Umbilical cord (tissue), 2 donors: ENCODE measurements around the gene HBG2. TPM values are rescaled to one million over a fixed set of nuclear protein-coding genes. Genes with fewer than 3 reads are reported as not detected.
"Not testable (repeated sequence)": the region's sequence is repeated elsewhere in the genome, so short reads cannot be mapped to it uniquely, and the experiment has no call there.

Experiments used
- DNase-seq: peaks from one replicate; pipeline ENCODE4 v3.0.0-alpha.2; 2015; ENCODE audit warnings: low spot score
- total RNA-seq: library from RNA; depleted of rRNA; stranded (reverse); fragments of >200 nt; gene quantifications from one replicate; pipeline ENCODE4 v1.2.3, GENCODE V29; 2014; ENCODE audit warnings: low replicate concordance; ENCODE audit not compliant: insufficient read depth

HBG2 gene
- total RNA-seq, 1 donor from 2014 or later = 9,844 TPM

- DNase-seq = no peak
Measured at GRCh38 chr11:5250543-5251204, 3.9 kb downstream of the HBG2 start.

GRCh38 chr11:5249807-5250396 lies 4.7 kb downstream of the HBG2 start, which contains the start of gene HBG1:
TSS of gene HBG1 (minus strand) at chr11:5249857. CDS start at chr11:5249804, 53 bp downstream.
- DNase-seq = peak; percentile 52

- not testable (repeated sequence) for DNase-seq
Measured at GRCh38 chr11:5248498-5248897, 6.1 kb downstream of the HBG2 start.

GRCh38 chr11:5247472-5248192 lies 6.9 kb downstream of the HBG2 start:
- no peak for DNase-seq

- DNase-seq = no peak
Measured at GRCh38 chr11:5246772-5247471, 7.7 kb downstream of the HBG2 start.

GRCh38 chr11:5245155-5245554 lies 9.4 kb downstream of the HBG2 start:
- no peak for DNase-seq

GRCh38 chr11:5243816-5244180 lies 10.8 kb downstream of the HBG2 start:
- no peak for DNase-seq

GRCh38 chr11:5242933-5243815 lies 11.4 kb downstream of the HBG2 start:
- no peak for DNase-seq

GRCh38 chr11:5242208-5242607 lies 12.4 kb downstream of the HBG2 start:
- no peak for DNase-seq

- no peak for DNase-seq
Measured at GRCh38 chr11:5241458-5241857, 13.1 kb downstream of the HBG2 start.

- no peak for DNase-seq
Measured at GRCh38 chr11:5240458-5240857, 14.1 kb downstream of the HBG2 start.

GRCh38 chr11:5240056-5240455 lies 14.5 kb downstream of the HBG2 start:
- no peak for DNase-seq

GRCh38 chr11:5239046-5239445 lies 15.5 kb downstream of the HBG2 start:
- no peak for DNase-seq

- DNase-seq = no peak
Measured at GRCh38 chr11:5238486-5238885, 16.1 kb downstream of the HBG2 start.

- DNase-seq = no peak
Measured at GRCh38 chr11:5237420-5237819, 17.2 kb downstream of the HBG2 start.

GRCh38 chr11:5235364-5236095 lies 19.1 kb downstream of the HBG2 start:
- no peak for DNase-seq

- DNase-seq = peak; percentile 30
Measured at GRCh38 chr11:5234381-5234834, 20.2 kb downstream of the HBG2 start, which contains the start of gene HBD. TSS of gene HBD (minus strand) at chr11:5234483. CDS start at chr11:5234433, 50 bp downstream.

GRCh38 chr11:5233307-5233706 lies 21.3 kb downstream of the HBG2 start:
- no peak for DNase-seq

GRCh38 chr11:5232821-5233220 lies 21.8 kb downstream of the HBG2 start:
- no peak for DNase-seq

GRCh38 chr11:5232176-5232575 lies 22.4 kb downstream of the HBG2 start:
- DNase-seq = no peak
